CD4-positive, alpha-beta T cell treated with Interleukin-17A for 1 hour (primary cell): ENCODE data around the gene AFF4.
"Not testable (repeated sequence)": the region's sequence is repeated elsewhere in the genome, so short reads cannot be mapped to it uniquely, and the experiment has no call there.

ENCODE experiments used
- DNase-seq: peaks from one replicate; pipeline ENCODE4 v3.0.0-alpha.2; 2020

AFF4 gene

GRCh38 chr5:132887283-132887682, 76.2 kb downstream of the AFF4 start:
- DNase-seq: no peak

GRCh38 chr5:132886064-132886823, 77.2 kb downstream of the AFF4 start:
- DNase-seq: no peak

DNA sequence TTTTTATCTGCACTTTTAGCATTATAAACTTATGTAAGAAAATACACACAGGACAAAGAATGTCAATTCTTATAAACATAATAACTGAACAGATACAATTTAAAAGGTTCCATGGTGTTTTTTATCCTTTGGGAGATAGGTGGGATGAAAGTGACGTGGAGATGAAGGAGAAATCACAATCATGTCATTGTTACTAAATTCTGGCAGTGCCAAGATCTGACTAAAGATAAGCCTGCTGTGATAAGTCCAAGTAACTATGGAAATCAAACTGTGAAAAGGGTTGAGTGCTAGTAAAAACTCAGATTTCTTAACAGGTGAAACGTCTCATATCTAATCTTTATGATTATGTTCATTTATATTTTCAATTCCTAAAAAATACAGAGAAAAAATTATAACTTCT, 78.9 kb downstream of the AFF4 start:
- DNase-seq: no peak

DNA sequence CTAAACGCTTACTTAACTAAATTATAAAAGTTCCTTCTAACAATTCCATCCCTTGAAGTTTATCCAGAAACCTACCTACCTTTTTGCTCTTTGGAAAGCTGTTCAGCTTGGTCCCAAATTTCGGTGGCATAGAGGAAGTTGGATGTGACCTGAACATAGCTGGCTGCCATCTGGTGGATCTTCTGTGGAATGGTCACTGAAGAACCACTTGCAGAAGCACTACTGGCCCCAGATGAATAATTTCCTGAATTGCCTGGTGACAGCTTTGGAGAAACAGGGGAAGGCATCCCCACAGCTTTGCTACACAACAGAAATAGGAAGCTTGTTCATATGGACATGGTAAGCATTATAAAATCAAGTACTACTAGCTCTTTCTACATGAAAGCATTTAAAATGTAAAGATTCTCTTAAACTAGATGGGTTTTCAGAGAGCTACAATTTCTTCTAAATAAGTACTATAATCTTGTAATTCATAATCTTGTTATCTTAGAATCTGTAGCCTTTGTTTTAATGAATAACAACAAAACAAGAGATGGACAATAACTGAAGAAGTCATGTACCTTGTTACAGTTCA, 80.1 kb downstream of the AFF4 start:
- peak; percentile 57 for DNase-seq

GRCh38 chr5:132877938-132878337, 85.5 kb downstream of the AFF4 start:
- no peak for DNase-seq

DNA sequence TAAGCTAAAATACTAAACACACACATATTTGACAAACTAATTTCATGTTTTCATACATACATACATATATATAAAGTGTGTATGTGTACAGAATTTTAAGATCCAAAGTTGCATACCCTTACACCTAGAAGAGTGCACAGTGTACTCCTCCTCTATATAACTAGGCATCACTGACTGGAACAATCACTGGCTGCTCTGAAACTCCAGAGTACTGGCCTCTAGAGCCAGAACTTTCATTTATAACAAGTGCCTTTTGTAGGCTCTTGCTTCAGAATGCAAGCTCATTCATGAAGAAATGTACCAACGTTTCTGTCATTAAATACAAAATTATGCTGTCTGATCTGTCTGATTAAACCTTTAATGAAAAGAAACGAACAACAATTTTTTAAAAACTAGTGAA, 86.0 kb downstream of the AFF4 start:
- DNase-seq: no peak

GRCh38 chr5:132876020-132876759, 87.2 kb downstream of the AFF4 start:
- no peak for DNase-seq

DNA sequence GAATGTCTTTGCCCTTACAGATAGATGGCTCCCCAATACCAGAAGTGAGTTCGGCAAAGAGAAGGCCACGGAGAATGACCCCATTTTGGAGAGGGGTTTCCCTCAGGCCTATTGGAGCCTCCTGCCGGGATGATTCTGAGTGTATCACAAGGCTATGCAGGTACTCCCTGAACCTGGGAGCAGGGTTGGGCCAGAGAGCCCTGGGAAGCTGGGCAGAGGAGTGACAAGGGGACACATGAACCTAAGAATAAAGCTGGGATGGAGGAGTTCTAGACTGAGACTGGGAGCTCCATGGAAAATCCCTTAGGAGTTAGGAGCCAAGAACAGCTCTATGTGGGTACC, 89.5 kb downstream of the AFF4 start:
- no peak for DNase-seq

DNA sequence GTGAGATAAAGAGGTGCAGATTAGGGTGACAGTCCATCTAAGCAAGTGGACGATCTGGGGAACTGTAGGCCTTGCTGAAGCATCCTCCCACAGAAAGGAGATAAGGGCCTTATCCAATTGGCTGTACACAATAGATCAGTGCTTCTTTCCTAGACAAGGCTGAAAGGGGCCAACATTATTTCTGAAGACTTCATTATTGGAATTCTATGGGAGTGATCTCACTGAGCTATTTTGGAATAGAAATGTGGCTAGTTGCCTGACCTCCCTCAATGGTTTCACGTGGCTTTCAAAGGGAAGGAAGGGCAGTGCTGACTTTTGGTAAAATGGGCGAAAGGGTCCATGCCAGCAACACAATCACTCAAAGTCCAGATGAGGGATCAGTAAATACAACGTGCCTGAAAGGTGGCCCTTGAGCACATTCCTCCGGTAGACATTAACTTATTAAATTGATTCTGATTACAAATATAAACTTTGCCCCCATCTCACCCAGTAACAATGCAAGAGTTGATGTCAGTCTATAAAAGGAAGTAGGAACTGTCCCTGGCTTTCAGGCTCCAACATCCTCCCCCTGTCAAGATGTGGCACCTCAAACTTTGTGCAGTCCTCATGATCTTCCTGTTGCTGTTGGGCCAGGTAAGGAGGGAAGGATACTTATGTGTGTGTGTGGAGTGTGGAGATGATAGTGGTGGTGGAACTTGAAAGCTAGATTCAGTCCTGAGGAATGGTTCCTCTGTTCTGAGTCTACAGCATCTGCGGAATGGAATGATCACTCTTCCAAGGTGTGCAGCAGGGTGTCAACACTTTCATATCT, 90.1 kb downstream of the AFF4 start, which contains the start of gene LEAP2:
LEAP2 (plus strand) TSS at position 550 of the 811 bp plus-strand sequence; CDS start at position 577, 27 bp downstream.
- no peak for DNase-seq

DNA sequence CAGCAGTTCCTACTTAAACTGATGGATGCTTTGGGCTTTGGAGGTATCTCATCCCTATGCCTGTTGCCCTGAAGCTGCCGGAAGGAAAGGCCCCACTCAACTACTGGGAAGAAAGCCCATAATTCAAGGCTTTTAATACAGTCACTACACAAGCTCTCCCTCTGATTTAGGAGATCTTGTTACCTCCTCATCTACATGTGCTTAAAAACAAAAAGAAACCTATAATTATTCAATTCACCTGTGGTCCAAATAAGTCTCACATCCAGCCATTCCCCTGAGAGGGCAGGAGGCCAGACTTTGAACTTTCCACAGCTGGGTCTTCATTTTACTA, 90.7 kb downstream of the AFF4 start:
- DNase-seq: no peak

- DNase-seq: no peak
Measured at GRCh38 chr5:132871459-132872284, 91.8 kb downstream of the AFF4 start.

- no peak for DNase-seq
Measured at GRCh38 chr5:132870801-132871200, 92.6 kb downstream of the AFF4 start.

- DNase-seq: no peak
Measured at GRCh38 chr5:132868754-132869153, 94.7 kb downstream of the AFF4 start.

DNA sequence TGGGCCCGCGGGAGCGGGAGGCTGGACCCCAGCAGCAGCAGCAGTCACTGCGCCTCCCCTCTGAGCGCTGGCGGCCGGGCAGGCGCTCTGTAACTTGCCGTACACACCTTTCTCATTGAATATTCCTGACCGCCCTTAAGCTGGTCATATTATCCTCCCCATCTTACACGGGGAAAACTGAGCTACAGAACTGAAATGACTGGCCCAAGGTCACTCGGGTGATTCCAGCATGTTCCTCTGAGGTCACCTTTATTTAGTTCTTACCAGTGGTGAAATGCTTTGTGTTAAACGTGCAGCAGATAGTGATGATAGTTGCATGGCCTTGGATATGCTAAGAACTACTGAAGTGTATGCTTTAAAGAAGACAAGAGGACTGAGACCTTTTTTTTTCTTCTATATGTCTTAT, 96.4 kb downstream of the AFF4 start:
- no peak for DNase-seq

DNA sequence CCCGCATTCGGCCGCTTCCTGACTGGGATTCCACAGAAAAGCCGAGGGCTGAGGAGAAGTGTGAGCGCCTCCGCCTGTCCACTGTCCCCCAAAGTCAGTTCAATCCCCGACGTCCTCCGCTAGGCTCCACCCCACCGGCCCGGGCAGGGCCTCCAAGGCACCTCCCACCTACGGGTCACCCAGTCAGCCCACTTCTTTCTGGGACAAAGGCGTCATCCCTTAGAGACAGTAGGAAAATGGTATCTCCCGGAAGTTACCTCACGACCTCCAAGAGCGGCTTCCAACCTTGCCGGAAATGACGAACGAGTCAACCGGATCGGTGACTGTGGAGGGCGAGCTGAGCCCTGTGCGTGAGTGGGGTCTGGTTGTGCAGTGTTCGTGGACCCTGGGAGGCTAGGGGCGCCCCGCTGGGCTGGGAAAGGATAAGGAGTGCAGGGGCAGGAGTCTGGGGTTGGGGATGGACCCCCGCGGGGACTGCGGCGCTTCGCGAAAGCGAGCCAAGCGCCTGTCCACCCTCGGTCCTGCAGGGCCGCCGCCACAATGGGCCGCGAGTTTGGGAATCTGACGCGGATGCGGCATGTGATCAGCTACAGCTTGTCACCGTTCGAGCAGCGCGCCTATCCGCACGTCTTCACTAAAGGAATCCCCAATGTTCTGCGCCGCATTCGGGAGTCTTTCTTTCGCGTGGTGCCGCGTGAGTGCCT, 96.9 kb downstream of the AFF4 start, which contains the start of the genes GDF9 and UQCRQ:
GDF9 (minus strand) TSS at position 128 of the 704 bp plus-strand sequence. CDS start 1,936 bp downstream, outside the sequence.
UQCRQ (plus strand) TSS at position 301 of the 704 bp plus-strand sequence; CDS start at position 541, 240 bp downstream.
- DNase-seq: peak; percentile 98

GRCh38 chr5:132865668-132866341, 97.6 kb downstream of the AFF4 start:
- DNase-seq: no peak

GRCh38 chr5:132860742-132861141, 102.7 kb downstream of the AFF4 start:
- DNase-seq: no peak

GRCh38 chr5:132859889-132860437, 103.5 kb downstream of the AFF4 start:
- no peak for DNase-seq

DNA sequence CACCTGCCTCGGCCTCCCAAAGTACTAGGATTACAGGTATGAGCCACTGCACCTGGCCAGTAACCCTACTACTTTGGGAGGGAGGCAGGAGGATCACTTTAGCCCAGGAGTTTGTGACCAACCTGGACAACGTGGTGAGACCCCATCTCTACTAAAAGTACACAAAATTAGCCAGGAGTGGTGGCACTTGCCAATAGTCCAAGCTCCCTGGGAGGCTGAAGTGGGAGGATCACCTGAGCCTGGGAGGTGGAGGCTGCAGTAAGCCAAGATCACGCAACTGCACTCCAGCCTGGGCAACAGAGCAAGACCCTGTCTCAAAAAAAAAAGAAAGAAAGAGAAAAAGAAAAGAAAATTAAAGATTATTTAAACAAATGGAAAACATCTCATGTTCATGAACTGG, 107.4 kb downstream of the AFF4 start:
- DNase-seq: no peak

GRCh38 chr5:132854992-132855391, 108.4 kb downstream of the AFF4 start:
- DNase-seq: not testable (repeated sequence)

- no peak for DNase-seq
Measured at GRCh38 chr5:132854301-132854700, 109.1 kb downstream of the AFF4 start.
